Measurements from ENCODE around the gene HCAR3. TPM values are rescaled to one million over a fixed set of nuclear protein-coding genes. Genes with fewer than 3 reads are reported as not detected.

Gene HCAR3
- total and polyA plus RNA-seq, 2 experiments from 2014 or later = not detected

GRCh38 chr12:122740351-122740750 lies 23.7 kb upstream of the HCAR3 start (continued):
- TF ChIP-seq, protein P1, sequence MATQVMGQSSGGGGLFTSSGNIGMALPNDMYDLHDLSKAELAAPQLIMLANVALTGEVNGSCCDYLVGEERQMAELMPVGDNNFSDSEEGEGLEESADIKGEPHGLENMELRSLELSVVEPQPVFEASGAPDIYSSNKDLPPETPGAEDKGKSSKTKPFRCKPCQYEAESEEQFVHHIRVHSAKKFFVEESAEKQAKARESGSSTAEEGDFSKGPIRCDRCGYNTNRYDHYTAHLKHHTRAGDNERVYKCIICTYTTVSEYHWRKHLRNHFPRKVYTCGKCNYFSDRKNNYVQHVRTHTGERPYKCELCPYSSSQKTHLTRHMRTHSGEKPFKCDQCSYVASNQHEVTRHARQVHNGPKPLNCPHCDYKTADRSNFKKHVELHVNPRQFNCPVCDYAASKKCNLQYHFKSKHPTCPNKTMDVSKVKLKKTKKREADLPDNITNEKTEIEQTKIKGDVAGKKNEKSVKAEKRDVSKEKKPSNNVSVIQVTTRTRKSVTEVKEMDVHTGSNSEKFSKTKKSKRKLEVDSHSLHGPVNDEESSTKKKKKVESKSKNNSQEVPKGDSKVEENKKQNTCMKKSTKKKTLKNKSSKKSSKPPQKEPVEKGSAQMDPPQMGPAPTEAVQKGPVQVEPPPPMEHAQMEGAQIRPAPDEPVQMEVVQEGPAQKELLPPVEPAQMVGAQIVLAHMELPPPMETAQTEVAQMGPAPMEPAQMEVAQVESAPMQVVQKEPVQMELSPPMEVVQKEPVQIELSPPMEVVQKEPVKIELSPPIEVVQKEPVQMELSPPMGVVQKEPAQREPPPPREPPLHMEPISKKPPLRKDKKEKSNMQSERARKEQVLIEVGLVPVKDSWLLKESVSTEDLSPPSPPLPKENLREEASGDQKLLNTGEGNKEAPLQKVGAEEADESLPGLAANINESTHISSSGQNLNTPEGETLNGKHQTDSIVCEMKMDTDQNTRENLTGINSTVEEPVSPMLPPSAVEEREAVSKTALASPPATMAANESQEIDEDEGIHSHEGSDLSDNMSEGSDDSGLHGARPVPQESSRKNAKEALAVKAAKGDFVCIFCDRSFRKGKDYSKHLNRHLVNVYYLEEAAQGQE (IDR thresholded peaks at IDR 0.05; ENCODE audit: unreplicated experiment) = no peak
- TF ChIP-seq EZH2phosphoT487 (IDR thresholded peaks at IDR 0.05; ENCODE audit: unreplicated experiment) = no peak
- TF ChIP-seq, protein P2, sequence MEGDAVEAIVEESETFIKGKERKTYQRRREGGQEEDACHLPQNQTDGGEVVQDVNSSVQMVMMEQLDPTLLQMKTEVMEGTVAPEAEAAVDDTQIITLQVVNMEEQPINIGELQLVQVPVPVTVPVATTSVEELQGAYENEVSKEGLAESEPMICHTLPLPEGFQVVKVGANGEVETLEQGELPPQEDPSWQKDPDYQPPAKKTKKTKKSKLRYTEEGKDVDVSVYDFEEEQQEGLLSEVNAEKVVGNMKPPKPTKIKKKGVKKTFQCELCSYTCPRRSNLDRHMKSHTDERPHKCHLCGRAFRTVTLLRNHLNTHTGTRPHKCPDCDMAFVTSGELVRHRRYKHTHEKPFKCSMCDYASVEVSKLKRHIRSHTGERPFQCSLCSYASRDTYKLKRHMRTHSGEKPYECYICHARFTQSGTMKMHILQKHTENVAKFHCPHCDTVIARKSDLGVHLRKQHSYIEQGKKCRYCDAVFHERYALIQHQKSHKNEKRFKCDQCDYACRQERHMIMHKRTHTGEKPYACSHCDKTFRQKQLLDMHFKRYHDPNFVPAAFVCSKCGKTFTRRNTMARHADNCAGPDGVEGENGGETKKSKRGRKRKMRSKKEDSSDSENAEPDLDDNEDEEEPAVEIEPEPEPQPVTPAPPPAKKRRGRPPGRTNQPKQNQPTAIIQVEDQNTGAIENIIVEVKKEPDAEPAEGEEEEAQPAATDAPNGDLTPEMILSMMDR (conservative IDR thresholded peaks at IDR 0.05; ENCODE audit: low read depth in 2 of 2) = no peak

GRCh38 chr12:122738571-122738970 lies 22.0 kb upstream of the HCAR3 start:
- Histone ChIP-seq H4K20me1 (replicated peaks; ENCODE audit: insufficient read depth) (no peaks in the 10 kb centered on the region), H3K27ac (ENCODE audit: low read depth) (no peak overlapping the region), H3K4me3 (no peak overlapping the region), H3K79me2 (replicated peaks; ENCODE audit: insufficient read depth) (no peaks in the 10 kb centered on the region), H3K36me3 (ENCODE audit: insufficient read depth) (no peaks in the 10 kb centered on the region), H3K9me2 (ENCODE audit: insufficient read depth) (no peaks in the 10 kb centered on the region), H3F3A (replicated peaks; ENCODE audit: low read depth) (no peaks in the 10 kb centered on the region), H3K4me2 (no peak overlapping the region), H3K4me1 (ENCODE audit: insufficient read depth) (no peaks in the 10 kb centered on the region), H3K27me3 (ENCODE audit: insufficient read depth) (no peaks in the 10 kb centered on the region), H2AFZ (no peak overlapping the region)
- Mint-ChIP-seq H3K27ac (no peak overlapping the region), H3K4me3 (no peak overlapping the region), H3K9me3 (peaks cover 2% of the 10 kb centered on the region; the same call in 2 of the 3 replicates), H3K4me1 (no peaks in the 10 kb centered on the region), H3K36me3 (ENCODE audit: low read depth) (no peaks in the 10 kb centered on the region), H3K27me3 (ENCODE audit: insufficient read depth, low read depth, poor library complexity) (peaks cover 4% of the 10 kb centered on the region)
- DNase-seq (ENCODE audit: low spot score) (no peak), ATAC-seq (no peak)
- TF ChIP-seq STAT1 (IDR thresholded peaks at IDR 0.05; ENCODE audit: unreplicated experiment) (no peak), EZH2phosphoT487 (IDR thresholded peaks at IDR 0.05; ENCODE audit: unreplicated experiment) (no peak), ZNF331 (CRISPR knock-in tag; IDR thresholded peaks at IDR 0.05; ENCODE audit: low read depth) (no peak), NANOG (IDR thresholded peaks at IDR 0.05; ENCODE audit: borderline replicate concordance) (no peak), ZNF114 (CRISPR knock-in tag; IDR thresholded peaks at IDR 0.05) (no peak), JUNB (IDR thresholded peaks at IDR 0.05; ENCODE audit: unreplicated experiment) (no peak), CREB1 (CRISPR knock-in tag; IDR thresholded peaks at IDR 0.05; ENCODE audit: low read depth) (no peak)
- TF ChIP-seq, protein P2 (conservative IDR thresholded peaks at IDR 0.05; ENCODE audit: low read depth in 2 of 2) = no peak
- TF ChIP-seq, protein P1 (IDR thresholded peaks at IDR 0.05; ENCODE audit: unreplicated experiment) = no peak
